H9 (cell line): ENCODE measurements around the gene MEGF8. TPM values are rescaled to one million over a fixed set of nuclear protein-coding genes. Genes with fewer than 3 reads are reported as not detected.

Experiments
- DNase-seq: peaks from one replicate; pipeline ENCODE4 v3.0.0-alpha.2; 2017
- H2AFZ ChIP-seq: one replicate; pipeline ENCODE4 v1.6.1; 2013; ENCODE audit warnings: mild to moderate bottlenecking, low read length, control low read depth, moderate library complexity
- H2AK5ac ChIP-seq: 2 replicates; pipeline ENCODE4 v1.6.1; 2013; ENCODE audit warnings: low read length, control low read depth, mixed read lengths; ENCODE audit not compliant: insufficient read length
- H2BK120ac ChIP-seq: one replicate; pipeline ENCODE4 v1.6.1; 2013; ENCODE audit warnings: low read depth, mild to moderate bottlenecking, low read length, control low read depth, inconsistent platforms; ENCODE audit not compliant: poor library complexity, severe bottlenecking
- H2BK12ac ChIP-seq: 2 replicates; pipeline ENCODE4 v1.6.1; 2013; ENCODE audit warnings: low read length, control low read depth, mixed read lengths, low read depth; ENCODE audit not compliant: insufficient read length
- H2BK15ac ChIP-seq: 2 replicates; pipeline ENCODE4 v1.6.1; 2013; ENCODE audit warnings: low read depth, low read length, control low read depth
- H2BK20ac ChIP-seq: one replicate; pipeline ENCODE4 v1.6.1; 2013; ENCODE audit warnings: low read depth, mild to moderate bottlenecking, low read length, control low read depth, inconsistent platforms; ENCODE audit not compliant: poor library complexity, severe bottlenecking
- H2BK5ac ChIP-seq: 2 replicates; pipeline ENCODE4 v1.6.1; 2013; ENCODE audit warnings: low read length, control low read depth, mixed read lengths; ENCODE audit not compliant: insufficient read length
- H3K14ac ChIP-seq: 2 replicates; pipeline ENCODE4 v1.6.1; 2013; ENCODE audit warnings: low read length, control low read depth; ENCODE audit not compliant: insufficient read depth
- H3K18ac ChIP-seq: 2 replicates; pipeline ENCODE4 v1.6.1; 2013; ENCODE audit warnings: low read depth, mild to moderate bottlenecking, mixed read lengths, low read length, control low read depth; ENCODE audit not compliant: insufficient read length
- H3K23ac ChIP-seq: 2 replicates; pipeline ENCODE4 v1.6.1; 2013; ENCODE audit warnings: low read length, control low read depth, mixed read lengths, low read depth; ENCODE audit not compliant: insufficient read length
- H3K23me2 ChIP-seq: 2 replicates; pipeline ENCODE4 v1.6.1; 2013; ENCODE audit warnings: low read depth, mild to moderate bottlenecking, mixed read lengths, low read length, control low read depth; ENCODE audit not compliant: insufficient read length, poor library complexity, severe bottlenecking
- H3K27ac ChIP-seq: 2 replicates; pipeline ENCODE4 v1.5.1; 2013; ENCODE audit warnings: low read length, control low read depth, mixed read lengths, low read depth; ENCODE audit not compliant: insufficient read length
- H3K27me3 ChIP-seq: 2 replicates; pipeline ENCODE4 v1.6.1; 2013; ENCODE audit warnings: low read length, control low read depth, inconsistent platforms; ENCODE audit not compliant: insufficient read depth
- H3K4ac ChIP-seq: 2 replicates; pipeline ENCODE4 v1.6.1; 2013; ENCODE audit warnings: low read depth, mild to moderate bottlenecking, control low read depth, inconsistent platforms, low read length, moderate library complexity
- H3K4me1 ChIP-seq: 2 replicates; pipeline ENCODE4 v1.6.1; 2013; ENCODE audit warnings: low read length, control low read depth, inconsistent platforms; ENCODE audit not compliant: insufficient read depth
- H3K4me2 ChIP-seq: 2 replicates; pipeline ENCODE4 v1.6.1; 2013; ENCODE audit warnings: low read length, control low read depth, mixed read lengths; ENCODE audit not compliant: insufficient read length, insufficient read depth
- H3K56ac ChIP-seq: 2 replicates; pipeline ENCODE4 v1.6.1; 2013; ENCODE audit warnings: low read depth, mild to moderate bottlenecking, mixed read lengths, low read length, control low read depth; ENCODE audit not compliant: insufficient read length
- H3K79me1 ChIP-seq: 2 replicates; pipeline ENCODE4 v1.6.1; 2013; ENCODE audit warnings: low read depth, mild to moderate bottlenecking, moderate library complexity, low read length, control low read depth, inconsistent platforms; ENCODE audit not compliant: insufficient read depth, poor library complexity, severe bottlenecking
- H3K79me2 ChIP-seq: 2 replicates; pipeline ENCODE4 v1.6.1; 2013; ENCODE audit warnings: low read length, control low read depth, inconsistent platforms; ENCODE audit not compliant: insufficient read depth
- H3K9ac ChIP-seq: 2 replicates; pipeline ENCODE4 v1.6.1; 2013; ENCODE audit warnings: low read length, control low read depth, mixed read lengths; ENCODE audit not compliant: insufficient read length; ENCODE audit errors: extremely low read depth
- H3K9me3 ChIP-seq: one replicate; pipeline ENCODE4 v1.6.1; 2013; ENCODE audit warnings: low read depth, low read length, inconsistent platforms; ENCODE audit not compliant: control insufficient read depth
- H3T11ph ChIP-seq: one replicate; pipeline ENCODE4 v1.6.1; 2013; ENCODE audit warnings: mild to moderate bottlenecking, low read length, control low read depth, inconsistent platforms
- H4K20me1 ChIP-seq: one replicate; pipeline ENCODE4 v1.6.1; 2013; ENCODE audit not compliant: control insufficient read depth, insufficient read length, insufficient read depth
- H4K5ac ChIP-seq: 2 replicates; pipeline ENCODE4 v1.6.1; 2013; ENCODE audit warnings: low read depth, mild to moderate bottlenecking, mixed read lengths, low read length, control low read depth; ENCODE audit not compliant: insufficient read length
- H4K8ac ChIP-seq: replicated peaks from 2 replicates; pipeline ENCODE4 v1.6.1; 2013; ENCODE audit warnings: low read length, control low read depth, mixed read lengths, low read depth; ENCODE audit not compliant: insufficient read length
- H4K91ac ChIP-seq: 2 replicates; pipeline ENCODE4 v1.6.1; 2013; ENCODE audit warnings: low read depth, mild to moderate bottlenecking, moderate library complexity, mixed read lengths, low read length, control low read depth; ENCODE audit not compliant: insufficient read length
- H3K27ac Mint-ChIP-seq, 3 experiments: 2 replicates in 2 of 3; 3 replicates in 1 of 3; pipeline ENCODE4 v1.8.0; 2020 to 2021; ENCODE audit warnings: mixed read lengths in 3 of 3, mild to moderate bottlenecking in 1 of 3, moderate library complexity in 1 of 3
- H3K27me3 Mint-ChIP-seq: 2 replicates; pipeline ENCODE4 v1.8.0; 2021; ENCODE audit warnings: low read depth, mild to moderate bottlenecking, moderate library complexity, mixed read lengths
- H3K36me3 Mint-ChIP-seq, 3 experiments: 2 replicates in 2 of 3; 3 replicates in 1 of 3; pipeline ENCODE4 v1.8.0; 2020 to 2021; ENCODE audit warnings: low read depth in 3 of 3, mixed read lengths in 3 of 3; ENCODE audit not compliant: insufficient read depth in 1 of 3
- H3K4me1 Mint-ChIP-seq, 2 experiments: 2 replicates each; pipeline ENCODE4 v1.8.0; 2020; ENCODE audit warnings: mixed read lengths in 2 of 2
- H3K4me3 Mint-ChIP-seq, 2 experiments: 2 replicates in 1 of 2; 3 replicates in 1 of 2; pipeline ENCODE4 v1.8.0; 2020 to 2021; ENCODE audit warnings: mild to moderate bottlenecking in 2 of 2, mixed read lengths in 2 of 2, moderate library complexity in 1 of 2
- H3K9me3 Mint-ChIP-seq, 2 experiments: 2 replicates in 1 of 2; 3 replicates in 1 of 2; pipeline ENCODE4 v1.8.0; 2020; ENCODE audit warnings: mild to moderate bottlenecking in 2 of 2, mixed read lengths in 2 of 2, moderate library complexity in 1 of 2
- WGBS: extraction: QIAGEN DNeasy Blood & Tissue Kit; methylation state at CpG from one replicate; pipeline ENCODE4 v1.1.7; 2013; ENCODE audit warnings: missing lambda C conversion rate, low lambda C conversion rate, mixed read lengths; ENCODE audit not compliant: insufficient read length; ENCODE audit errors: extremely low coverage; 5-methylcytosine and 5-hydroxymethylcytosine counted together
- total RNA-seq: library from RNA; stranded (reverse); gene quantifications from 2 replicates; pipeline ENCODE4 v1.2.1, GENCODE V29; 2021
- TF ChIP-seq, protein P1 (sequence below): fragments of 200-600 bp; sonication (generic); conservative IDR thresholded peaks from 3 replicates; pipeline ENCODE4 v1.8.0; 2021; ENCODE audit warnings: antibody characterized with exemption, mild to moderate bottlenecking

Gene MEGF8
- total RNA-seq, 1 experiment from 2014 or later, result 28.4 TPM

DNA sequence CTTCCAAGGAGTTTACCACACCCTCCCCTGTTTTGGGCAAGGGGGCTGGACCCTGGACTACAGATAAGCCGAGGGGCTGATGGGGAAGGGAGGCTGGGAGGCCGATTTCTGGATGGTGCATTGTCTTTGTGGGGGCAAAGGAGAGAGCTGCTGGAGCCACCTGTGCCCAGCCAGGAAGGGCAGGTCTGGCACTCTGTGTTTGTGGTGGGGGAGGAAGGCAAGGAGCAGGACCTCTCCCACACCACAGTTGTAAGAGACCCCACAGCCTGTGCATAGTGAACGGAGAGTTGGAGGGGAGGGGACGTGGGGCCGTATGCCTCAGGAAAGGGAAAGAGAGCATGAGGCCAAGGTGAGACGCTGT lies 39.5 kb upstream of the MEGF8 start:
- peaks cover 8% of the 10 kb centered on the region; the same call in 1 of the 2 replicates for H3K4me1 ChIP-seq
- TF ChIP-seq, protein P1, sequence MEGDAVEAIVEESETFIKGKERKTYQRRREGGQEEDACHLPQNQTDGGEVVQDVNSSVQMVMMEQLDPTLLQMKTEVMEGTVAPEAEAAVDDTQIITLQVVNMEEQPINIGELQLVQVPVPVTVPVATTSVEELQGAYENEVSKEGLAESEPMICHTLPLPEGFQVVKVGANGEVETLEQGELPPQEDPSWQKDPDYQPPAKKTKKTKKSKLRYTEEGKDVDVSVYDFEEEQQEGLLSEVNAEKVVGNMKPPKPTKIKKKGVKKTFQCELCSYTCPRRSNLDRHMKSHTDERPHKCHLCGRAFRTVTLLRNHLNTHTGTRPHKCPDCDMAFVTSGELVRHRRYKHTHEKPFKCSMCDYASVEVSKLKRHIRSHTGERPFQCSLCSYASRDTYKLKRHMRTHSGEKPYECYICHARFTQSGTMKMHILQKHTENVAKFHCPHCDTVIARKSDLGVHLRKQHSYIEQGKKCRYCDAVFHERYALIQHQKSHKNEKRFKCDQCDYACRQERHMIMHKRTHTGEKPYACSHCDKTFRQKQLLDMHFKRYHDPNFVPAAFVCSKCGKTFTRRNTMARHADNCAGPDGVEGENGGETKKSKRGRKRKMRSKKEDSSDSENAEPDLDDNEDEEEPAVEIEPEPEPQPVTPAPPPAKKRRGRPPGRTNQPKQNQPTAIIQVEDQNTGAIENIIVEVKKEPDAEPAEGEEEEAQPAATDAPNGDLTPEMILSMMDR, result no peak
- H2BK12ac ChIP-seq, result no peak overlapping the region
- H2BK15ac ChIP-seq, result no peak overlapping the region
- H2BK120ac ChIP-seq, result no peak overlapping the region
- H4K20me1 ChIP-seq, result peaks cover 3% of the 10 kb centered on the region
- DNase-seq, result no peak
- Mint-ChIP-seq H3K36me3 (peaks cover 10 to 34% (median 34%) of the 10 kb centered on the region in 3 experiments), H3K27me3 (no peaks in the 10 kb centered on the region; the same call in 1 of the 2 replicates), H3K4me3 (peak overlapping the region; percentile 82 to 89; a peak in 2 of 5 replicates), H3K27ac (peak overlapping the region in 2 of 3 experiments; percentile 9 to 46; a peak in 2 of 7 replicates), H3K9me3 (no peaks in the 10 kb centered on the region), H3K4me1 (peaks cover 26 to 41% of the 10 kb centered on the region in 2 experiments)
- no peaks in the 10 kb centered on the region for H3K9me3 ChIP-seq
- H2AK5ac ChIP-seq, result no peak overlapping the region
- H3K27ac ChIP-seq, result no peak overlapping the region
- no peak overlapping the region for H4K5ac ChIP-seq
- H3K56ac ChIP-seq, result no peak overlapping the region
- no peak overlapping the region for H2AFZ ChIP-seq
- H3T11ph ChIP-seq, result no peak overlapping the region
- no peaks in the 10 kb centered on the region for H3K27me3 ChIP-seq
- H4K8ac ChIP-seq, result no peak overlapping the region
- H3K14ac ChIP-seq, result no peak overlapping the region; the same call in 1 of the 2 replicates
- H3K18ac ChIP-seq, result no peak overlapping the region
- no peak overlapping the region for H3K9ac ChIP-seq
- H3K79me1 ChIP-seq, result peaks cover 11% of the 10 kb centered on the region
- H3K4me2 ChIP-seq, result no peak overlapping the region
- WGBS, result no CpG with 5 or more reads among the region's 6 CpGs
- H3K23me2 ChIP-seq, result peaks cover 19% of the 10 kb centered on the region
- no peak overlapping the region for H3K23ac ChIP-seq
- no peak overlapping the region for H4K91ac ChIP-seq
- H3K4ac ChIP-seq, result no peak overlapping the region
- peaks cover 3% of the 10 kb centered on the region; the same call in 1 of the 2 replicates for H3K79me2 ChIP-seq
- no peak overlapping the region for H2BK20ac ChIP-seq
- H2BK5ac ChIP-seq, result no peak overlapping the region
